ENCODE results near the gene MYLK.

The MYLK gene

GRCh38 chr3:123685780-123686179, 198.4 kb downstream of the MYLK start:
- H3K4me3 ChIP-seq (replicated peaks; ENCODE audit: insufficient read depth, low read length): no peak overlapping the region
- no peak overlapping the region for H3K27ac ChIP-seq (replicated peaks)
- no peak for TF ChIP-seq CTCF (IDR thresholded peaks at IDR 0.05; ENCODE audit: insufficient read depth, low read length)
- no peak for TF ChIP-seq REST (IDR thresholded peaks at IDR 0.05; ENCODE audit: insufficient replicate concordance, low read depth)
- TF ChIP-seq GABPA (IDR thresholded peaks at IDR 0.05; ENCODE audit: low read depth): no peak
- TF ChIP-seq POLR2AphosphoS5 (IDR thresholded peaks at IDR 0.05; ENCODE audit: low read depth): no peak
- TF ChIP-seq SPI1 (IDR thresholded peaks at IDR 0.05; ENCODE audit: borderline replicate concordance, low read depth): no peak
- no peak for DNase-seq (ENCODE audit: low read depth in 1 of 2, low spot score in 1 of 2)
- no peaks in the 10 kb centered on the region for H3K27me3 ChIP-seq (ENCODE audit: insufficient read depth, poor library complexity, severe bottlenecking)

GRCh38 chr3:123684636-123685035, 199.5 kb downstream of the MYLK start:
- Histone ChIP-seq H3K27ac (replicated peaks) (no peak overlapping the region), H3K4me3 (replicated peaks; ENCODE audit: insufficient read depth, low read length) (no peak overlapping the region), H3K27me3 (ENCODE audit: insufficient read depth, poor library complexity, severe bottlenecking) (no peaks in the 10 kb centered on the region)
- DNase-seq (ENCODE audit: low read depth in 1 of 2, low spot score in 1 of 2): no peak
- no peak for TF ChIP-seq POLR2AphosphoS5 (IDR thresholded peaks at IDR 0.05; ENCODE audit: low read depth)

- no peak for TF ChIP-seq CTCF (IDR thresholded peaks at IDR 0.05; ENCODE audit: insufficient read depth, low read length)
- TF ChIP-seq GABPA (IDR thresholded peaks at IDR 0.05; ENCODE audit: low read depth): no peak
- no peak for TF ChIP-seq SPI1 (IDR thresholded peaks at IDR 0.05; ENCODE audit: borderline replicate concordance, low read depth)
- no peak for TF ChIP-seq REST (IDR thresholded peaks at IDR 0.05; ENCODE audit: insufficient replicate concordance, low read depth)
- H3K27me3 ChIP-seq (ENCODE audit: insufficient read depth, poor library complexity, severe bottlenecking): no peaks in the 10 kb centered on the region
- no peak overlapping the region for H3K27ac ChIP-seq (replicated peaks)
- DNase-seq (ENCODE audit: low read depth in 1 of 2, low spot score in 1 of 2): no peak
- no peak overlapping the region for H3K4me3 ChIP-seq (replicated peaks; ENCODE audit: insufficient read depth, low read length)
These were observed 199.9 kb downstream of the MYLK start for GRCh38 chr3:123684209-123684608.

GRCh38 chr3:123683505-123684154, 200.5 kb downstream of the MYLK start:
- no peak overlapping the region for H3K27ac ChIP-seq (replicated peaks)
- no peak for DNase-seq (ENCODE audit: low read depth in 1 of 2, low spot score in 1 of 2)
- H3K27me3 ChIP-seq (ENCODE audit: insufficient read depth, poor library complexity, severe bottlenecking): no peaks in the 10 kb centered on the region
- H3K4me3 ChIP-seq (replicated peaks; ENCODE audit: insufficient read depth, low read length): no peak overlapping the region
- no peak for TF ChIP-seq SPI1 (IDR thresholded peaks at IDR 0.05; ENCODE audit: borderline replicate concordance, low read depth)
- no peak for TF ChIP-seq REST (IDR thresholded peaks at IDR 0.05; ENCODE audit: insufficient replicate concordance, low read depth)

Measured in HL-60 (cell line).